COLO668 (cell line): ENCODE results near the gene FHOD1.
A peak's percentile ranks its signal among the peaks of the same experiment; 100 is the strongest.

Experiments
- DNase-seq: peaks from one replicate; lab custom pipeline; 2025; ENCODE audit not compliant: unreplicated experiment; lab: John Stamatoyannopoulos, UW

FHOD1 gene

DNA sequence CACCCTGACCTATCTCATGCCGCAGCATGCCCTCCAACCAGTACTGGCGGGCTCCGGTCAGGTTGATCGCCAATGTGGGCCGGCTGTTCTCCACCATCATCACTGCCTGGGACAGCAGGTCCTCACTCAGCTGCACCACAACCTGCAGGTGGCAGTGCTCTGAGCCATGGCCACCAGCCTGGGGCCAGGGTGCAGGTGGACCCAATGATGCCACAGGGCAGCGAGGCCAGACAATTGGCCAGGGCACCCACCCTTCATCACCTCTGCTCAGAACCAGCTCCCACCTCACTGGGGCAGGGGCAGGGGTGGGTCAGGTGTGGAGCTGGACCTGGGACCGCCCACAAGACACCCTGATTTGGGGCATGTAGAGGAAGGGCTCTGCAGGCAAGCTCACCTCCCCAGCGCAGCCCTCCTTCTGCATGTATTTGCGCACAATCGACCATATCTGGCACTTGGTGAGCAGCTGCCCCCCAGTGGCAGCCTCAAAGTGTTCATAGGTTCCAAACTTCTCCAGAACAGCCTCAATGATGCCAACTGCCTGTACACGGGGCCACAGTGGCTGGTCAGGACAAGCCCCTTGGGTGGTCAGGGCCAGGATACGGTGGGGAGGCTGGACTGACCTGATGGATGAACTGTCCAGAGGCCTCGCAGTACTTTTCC is 67.7 kb downstream of the FHOD1 start:
- peak; percentile 24 for DNase-seq
